Osteoblast (primary cell): ENCODE results near the gene NBAS. TPM values are rescaled to one million over a fixed set of nuclear protein-coding genes. Genes with fewer than 3 reads are reported as not detected.

ENCODE experiments used
- DNase-seq: peaks from one replicate; pipeline ENCODE4 v3.0.0; 2011; ENCODE audit warnings: low spot score, mixed read lengths; ENCODE audit not compliant: insufficient read length; ENCODE audit errors: missing footprints
- H2AFZ ChIP-seq: 2 replicates; pipeline ENCODE4 v1.6.0; 2011; ENCODE audit warnings: mild to moderate bottlenecking, low read length
- H3K27ac ChIP-seq: 2 replicates; pipeline ENCODE4 v1.5.1; 2011; ENCODE audit warnings: mild to moderate bottlenecking, low read depth, low read length, moderate library complexity
- H3K27me3 ChIP-seq: 2 replicates; pipeline ENCODE4 v1.6.0; 2012; ENCODE audit warnings: mild to moderate bottlenecking, control low read depth, inconsistent platforms, low read length, moderate library complexity; ENCODE audit not compliant: insufficient read depth
- H3K36me3 ChIP-seq: 2 replicates; pipeline ENCODE4 v1.5.1; 2011; ENCODE audit warnings: mild to moderate bottlenecking, low read length, control low read depth, moderate library complexity; ENCODE audit not compliant: insufficient read depth
- H3K4me1 ChIP-seq: 2 replicates; pipeline ENCODE4 v1.5.1; 2011; ENCODE audit warnings: mild to moderate bottlenecking, low read length, control low read depth, moderate library complexity; ENCODE audit not compliant: insufficient read depth
- H3K4me2 ChIP-seq: 2 replicates; pipeline ENCODE4 v1.6.0; 2011; ENCODE audit warnings: mild to moderate bottlenecking, low read length; ENCODE audit not compliant: insufficient read depth
- H3K4me3 ChIP-seq: fragments of 200-600 bp; sonication (generic); 3 replicates; pipeline ENCODE4 v1.5.1; 2012; ENCODE audit warnings: mild to moderate bottlenecking, low read length, inconsistent platforms; ENCODE audit not compliant: insufficient read depth
- H3K79me2 ChIP-seq: 2 replicates; pipeline ENCODE4 v1.6.0; 2012; ENCODE audit warnings: mild to moderate bottlenecking, low read length, control low read depth, inconsistent platforms; ENCODE audit not compliant: insufficient read depth
- H3K9me3 ChIP-seq: 2 replicates; pipeline ENCODE4 v1.5.1; 2011; ENCODE audit warnings: low read depth, low read length, control low read depth
- H4K20me1 ChIP-seq: 2 replicates; pipeline ENCODE4 v1.6.0; 2012; ENCODE audit warnings: mild to moderate bottlenecking, low read length, control low read depth; ENCODE audit not compliant: insufficient read depth
- total RNA-seq: library from RNA; depleted of rRNA; stranded (reverse); fragments of >200 nt; gene quantifications from 2 replicates; pipeline ENCODE4 v1.2.3, GENCODE V29; 2012
- TF ChIP-seq, protein P1 (sequence below): IDR thresholded peaks from 2 replicates; pipeline ENCODE4 v1.5.1; 2011; ENCODE audit warnings: mild to moderate bottlenecking, low read depth, low read length, moderate library complexity; ENCODE audit errors: extremely low read depth

Gene NBAS
- total RNA-seq, 1 donor, result 98.1 TPM

DNA sequence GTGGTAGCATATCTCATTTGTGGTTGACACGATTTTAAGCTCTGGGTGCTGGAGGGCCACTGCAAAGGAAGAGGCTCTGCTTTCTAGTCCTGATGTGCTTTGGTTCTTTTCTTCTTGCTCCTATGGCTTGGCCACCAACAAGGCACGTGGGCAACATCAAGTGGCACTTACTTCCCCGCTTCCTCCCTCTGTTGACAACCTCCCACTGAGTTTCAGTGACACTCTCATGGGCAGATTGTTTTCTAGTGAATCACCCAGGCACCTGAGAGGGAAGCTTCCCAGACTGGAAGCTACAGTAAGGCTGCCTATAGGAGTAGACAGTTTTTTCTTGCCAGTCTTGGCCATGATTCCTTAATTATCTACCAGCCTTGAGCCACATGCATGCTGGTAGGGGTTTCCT lies 89.0 kb downstream of the NBAS start:
- peaks cover 39% of the 10 kb centered on the region for H3K36me3 ChIP-seq
- no peaks in the 10 kb centered on the region for H3K4me1 ChIP-seq
- H3K4me2 ChIP-seq, result no peak overlapping the region
- TF ChIP-seq, protein P1, sequence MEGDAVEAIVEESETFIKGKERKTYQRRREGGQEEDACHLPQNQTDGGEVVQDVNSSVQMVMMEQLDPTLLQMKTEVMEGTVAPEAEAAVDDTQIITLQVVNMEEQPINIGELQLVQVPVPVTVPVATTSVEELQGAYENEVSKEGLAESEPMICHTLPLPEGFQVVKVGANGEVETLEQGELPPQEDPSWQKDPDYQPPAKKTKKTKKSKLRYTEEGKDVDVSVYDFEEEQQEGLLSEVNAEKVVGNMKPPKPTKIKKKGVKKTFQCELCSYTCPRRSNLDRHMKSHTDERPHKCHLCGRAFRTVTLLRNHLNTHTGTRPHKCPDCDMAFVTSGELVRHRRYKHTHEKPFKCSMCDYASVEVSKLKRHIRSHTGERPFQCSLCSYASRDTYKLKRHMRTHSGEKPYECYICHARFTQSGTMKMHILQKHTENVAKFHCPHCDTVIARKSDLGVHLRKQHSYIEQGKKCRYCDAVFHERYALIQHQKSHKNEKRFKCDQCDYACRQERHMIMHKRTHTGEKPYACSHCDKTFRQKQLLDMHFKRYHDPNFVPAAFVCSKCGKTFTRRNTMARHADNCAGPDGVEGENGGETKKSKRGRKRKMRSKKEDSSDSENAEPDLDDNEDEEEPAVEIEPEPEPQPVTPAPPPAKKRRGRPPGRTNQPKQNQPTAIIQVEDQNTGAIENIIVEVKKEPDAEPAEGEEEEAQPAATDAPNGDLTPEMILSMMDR, result no peak
- DNase-seq, result no peak
- no peak overlapping the region for H3K27ac ChIP-seq
- H2AFZ ChIP-seq, result no peak overlapping the region
- no peaks in the 10 kb centered on the region for H3K27me3 ChIP-seq
- H4K20me1 ChIP-seq, result no peaks in the 10 kb centered on the region
- H3K79me2 ChIP-seq, result no peaks in the 10 kb centered on the region
- no peak overlapping the region for H3K4me3 ChIP-seq
- H3K9me3 ChIP-seq, result no peaks in the 10 kb centered on the region

DNA sequence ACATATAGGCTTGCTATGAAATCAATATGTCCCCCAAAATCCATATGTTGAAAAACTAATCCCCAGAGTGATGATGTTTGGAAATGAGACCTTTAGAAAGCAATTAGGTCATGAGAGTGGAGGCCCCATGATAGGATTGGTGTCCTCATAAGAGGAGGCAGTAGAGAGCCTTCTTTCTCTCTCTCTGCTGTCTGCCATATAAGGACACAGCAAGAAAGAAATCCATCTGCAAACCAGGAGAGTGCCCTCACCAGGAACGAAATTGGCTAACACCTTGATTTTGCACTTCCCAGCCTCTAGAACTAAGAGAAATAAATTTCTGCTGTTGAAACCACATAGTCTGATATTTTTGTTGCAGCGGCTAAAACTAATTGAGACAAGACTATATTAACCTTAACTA lies 89.5 kb downstream of the NBAS start:
- Histone ChIP-seq H3K4me1 (no peaks in the 10 kb centered on the region), H4K20me1 (no peaks in the 10 kb centered on the region), H3K4me2 (no peak overlapping the region), H3K36me3 (peaks cover 39% of the 10 kb centered on the region), H3K4me3 (no peak overlapping the region), H3K27ac (no peak overlapping the region), H3K79me2 (no peaks in the 10 kb centered on the region), H3K9me3 (no peaks in the 10 kb centered on the region), H2AFZ (no peak overlapping the region), H3K27me3 (no peaks in the 10 kb centered on the region)
- TF ChIP-seq, protein P1, result no peak
- DNase-seq, result no peak

DNA sequence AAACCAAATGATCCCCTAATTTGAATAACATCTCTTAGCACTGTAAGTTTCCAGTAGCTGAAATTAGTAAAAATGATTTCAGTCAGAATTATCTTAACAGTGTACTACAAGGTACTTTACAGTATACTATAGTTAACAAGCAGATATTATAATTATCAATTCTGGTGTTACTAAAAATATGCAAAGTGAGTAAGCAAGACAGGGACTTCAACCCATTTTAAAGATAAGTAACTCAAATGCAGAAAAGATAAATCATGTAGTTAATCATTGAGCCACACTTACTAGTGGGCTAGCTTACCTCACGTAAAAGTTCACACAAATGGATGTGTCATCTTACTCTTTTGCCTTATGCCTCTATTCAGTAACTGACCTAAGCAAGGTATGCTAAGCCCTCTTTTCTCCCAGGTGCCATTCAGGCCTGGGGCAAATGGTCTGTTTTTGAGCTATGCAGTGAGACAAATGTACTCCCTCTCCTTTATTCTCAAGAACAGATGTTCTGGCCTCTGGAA lies 101.0 kb downstream of the NBAS start:
- H3K27ac ChIP-seq, result no peak overlapping the region
- no peak for DNase-seq
- no peak overlapping the region for H3K4me2 ChIP-seq
- no peaks in the 10 kb centered on the region for H3K9me3 ChIP-seq
- H4K20me1 ChIP-seq, result no peaks in the 10 kb centered on the region
- H3K27me3 ChIP-seq, result no peaks in the 10 kb centered on the region
- TF ChIP-seq, protein P1, result no peak
- H3K4me3 ChIP-seq, result no peak overlapping the region
- no peak overlapping the region for H2AFZ ChIP-seq
- H3K36me3 ChIP-seq, result peaks cover 26% of the 10 kb centered on the region
- H3K4me1 ChIP-seq, result no peaks in the 10 kb centered on the region
- no peaks in the 10 kb centered on the region for H3K79me2 ChIP-seq

DNA sequence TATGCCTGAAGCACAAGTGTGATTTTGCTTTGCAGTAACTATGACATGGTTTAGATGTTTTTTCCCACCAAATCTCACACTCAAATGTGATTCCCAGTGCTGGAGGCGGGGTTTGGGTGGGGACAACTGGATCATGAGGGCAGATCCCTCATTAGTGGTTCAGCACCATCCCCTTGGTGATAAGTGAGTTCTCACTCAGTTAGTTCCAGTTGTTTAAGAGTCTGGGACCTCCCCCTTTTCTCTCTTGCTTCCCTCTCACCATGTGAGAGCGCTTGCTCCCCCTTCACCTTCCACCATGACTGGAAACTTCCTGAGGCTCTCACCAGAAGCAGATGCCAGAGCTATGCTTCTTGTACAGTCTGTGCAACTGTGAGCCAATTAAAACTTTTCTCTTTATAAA lies 102.9 kb downstream of the NBAS start:
- H3K79me2 ChIP-seq, result no peaks in the 10 kb centered on the region
- H3K4me3 ChIP-seq, result no peak overlapping the region
- H3K27me3 ChIP-seq, result no peaks in the 10 kb centered on the region
- no peak for DNase-seq
- H3K27ac ChIP-seq, result no peak overlapping the region
- no peak overlapping the region for H3K4me2 ChIP-seq
- no peaks in the 10 kb centered on the region for H3K4me1 ChIP-seq
- H3K36me3 ChIP-seq, result peaks cover 20% of the 10 kb centered on the region
- H2AFZ ChIP-seq, result no peak overlapping the region
- no peaks in the 10 kb centered on the region for H4K20me1 ChIP-seq
- TF ChIP-seq, protein P1, result no peak
- no peaks in the 10 kb centered on the region for H3K9me3 ChIP-seq
